GM21447 (cell line): ENCODE measurements around the gene HNRNPA2B1.
"Not testable (repeated sequence)": the region's sequence is repeated elsewhere in the genome, so short reads cannot be mapped to it uniquely, and the experiment has no call there.

Experiments
- ATAC-seq: cut with Tn5 transposase; IDR thresholded peaks from one replicate; pipeline ENCODE4 v1.9.1; 2021; ENCODE audit not compliant: unreplicated experiment

The HNRNPA2B1 gene

DNA sequence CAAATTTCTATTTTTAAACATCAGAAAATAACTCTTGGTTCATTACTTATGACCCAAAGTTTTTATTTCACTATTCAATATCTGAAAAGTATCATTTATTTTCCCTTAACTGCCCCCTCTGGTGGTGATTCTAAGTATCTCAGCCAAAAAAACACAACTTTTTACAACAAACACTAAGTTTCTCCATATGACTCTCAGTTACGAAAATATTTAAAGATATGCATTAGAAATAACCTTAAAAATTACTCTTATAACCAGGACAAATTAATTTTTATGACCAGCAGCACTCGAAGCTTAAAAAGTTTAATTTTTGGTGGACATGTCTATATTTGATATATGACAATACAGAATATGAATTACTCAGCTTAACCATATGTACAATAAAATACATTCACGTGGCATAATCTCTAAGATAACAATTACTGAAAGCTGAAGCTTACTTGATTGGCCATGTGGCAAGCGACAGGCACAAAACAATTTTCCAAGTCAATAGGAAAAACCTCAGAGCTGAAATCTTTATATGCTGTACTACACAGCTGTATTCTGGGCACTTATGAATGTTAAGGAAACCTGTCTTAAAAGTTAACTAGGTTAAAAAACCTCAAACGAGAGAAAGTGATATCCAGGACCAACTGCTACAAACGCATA, 2.3 kb downstream of the HNRNPA2B1 start:
- no peak for ATAC-seq

DNA sequence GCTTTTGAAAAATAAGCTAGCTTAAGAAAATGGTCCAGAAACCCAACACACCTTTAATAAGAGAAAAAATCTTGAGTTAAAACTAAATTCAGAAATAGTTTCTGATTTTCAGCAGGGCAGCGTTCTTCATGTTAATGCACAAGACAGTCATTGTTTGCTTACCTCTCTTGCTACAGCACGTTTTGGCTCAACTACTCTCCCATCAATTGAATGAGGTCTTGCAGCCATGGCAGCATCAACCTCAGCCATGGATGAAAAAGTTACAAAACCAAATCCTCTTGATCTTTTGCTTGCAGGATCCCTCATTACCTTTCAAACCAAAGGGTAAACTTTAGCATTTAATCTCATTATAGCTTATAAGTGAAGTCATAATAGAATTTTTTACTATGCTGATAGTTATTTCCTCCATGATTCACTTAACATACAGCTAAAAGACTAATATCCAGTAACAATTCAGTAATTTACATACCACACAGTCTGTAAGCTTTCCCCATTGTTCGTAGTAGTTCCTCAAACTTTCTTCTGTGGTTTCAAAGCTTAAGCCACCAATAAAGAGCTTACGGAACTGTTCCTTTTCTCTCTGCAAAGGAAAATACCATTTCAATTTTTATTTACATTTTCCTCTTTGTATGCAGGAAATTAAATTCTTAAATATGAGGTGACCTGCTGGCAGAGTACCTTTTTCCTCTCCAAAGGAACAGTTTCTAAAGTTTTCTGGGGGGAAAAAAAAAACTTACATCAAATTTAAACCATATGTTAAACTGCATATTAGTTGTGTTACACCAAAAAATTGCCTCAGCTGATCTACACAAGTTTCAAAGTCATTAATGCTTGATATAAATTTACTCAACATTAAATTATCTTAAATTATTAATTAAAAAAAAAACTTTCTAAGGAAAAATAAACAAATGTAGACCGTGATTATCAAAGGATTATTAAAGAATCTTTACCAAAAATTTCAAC, 3.1 kb downstream of the HNRNPA2B1 start:
- ATAC-seq = no peak

DNA sequence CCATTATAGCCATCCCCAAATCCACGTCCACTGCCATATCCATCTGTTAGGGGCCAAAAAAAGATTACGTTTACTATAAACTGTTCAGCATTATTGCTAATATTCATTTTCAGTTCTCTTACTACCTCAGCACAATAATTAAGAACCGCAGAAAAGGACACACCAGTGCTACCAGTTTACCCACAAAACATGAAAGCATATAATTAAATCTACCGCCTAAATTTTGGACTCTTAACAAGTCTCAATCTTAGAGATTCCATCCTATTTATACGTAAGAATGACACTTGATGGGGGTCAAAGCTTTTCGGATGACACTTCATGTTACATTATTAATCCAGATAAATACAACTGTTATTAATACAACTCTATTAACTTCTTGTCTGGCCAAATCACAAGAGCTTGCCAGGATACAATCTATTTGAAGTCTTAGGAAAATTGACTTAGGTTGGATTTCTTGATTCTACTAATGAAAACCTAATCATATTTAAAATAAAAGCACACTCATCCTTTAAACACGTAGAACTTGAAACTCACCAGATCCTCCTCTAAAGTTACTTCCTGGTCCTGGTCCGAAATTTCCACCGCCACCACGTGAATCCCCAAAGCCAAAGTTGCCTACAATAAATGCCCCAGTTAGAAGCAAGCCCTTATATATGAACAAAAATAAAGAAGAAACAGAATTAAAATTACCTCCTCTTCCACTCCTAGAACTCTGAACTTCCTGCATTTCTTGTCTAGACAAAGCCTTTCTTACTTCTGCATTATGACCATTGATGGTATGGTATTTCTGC, 4.5 kb downstream of the HNRNPA2B1 start:
- ATAC-seq = no peak

DNA sequence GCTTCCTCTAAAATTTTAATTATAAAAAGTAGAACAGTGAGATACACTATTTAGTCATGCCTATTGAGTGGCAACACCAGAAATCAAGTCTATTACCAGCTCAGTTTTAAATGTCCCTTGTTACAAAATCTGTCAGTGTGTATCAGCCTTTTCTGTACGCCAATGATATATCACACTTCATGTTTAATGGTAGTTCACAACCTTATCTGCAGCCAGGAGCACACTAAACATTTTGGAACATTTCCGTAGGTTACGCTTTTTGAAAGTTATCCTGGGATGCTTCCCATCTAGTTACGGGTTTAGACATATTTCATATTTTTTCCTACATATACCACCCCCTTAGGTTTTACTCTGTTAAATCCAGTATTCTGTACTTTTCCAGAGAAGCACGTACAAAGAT, 5.4 kb downstream of the HNRNPA2B1 start:
- ATAC-seq = no peak

DNA sequence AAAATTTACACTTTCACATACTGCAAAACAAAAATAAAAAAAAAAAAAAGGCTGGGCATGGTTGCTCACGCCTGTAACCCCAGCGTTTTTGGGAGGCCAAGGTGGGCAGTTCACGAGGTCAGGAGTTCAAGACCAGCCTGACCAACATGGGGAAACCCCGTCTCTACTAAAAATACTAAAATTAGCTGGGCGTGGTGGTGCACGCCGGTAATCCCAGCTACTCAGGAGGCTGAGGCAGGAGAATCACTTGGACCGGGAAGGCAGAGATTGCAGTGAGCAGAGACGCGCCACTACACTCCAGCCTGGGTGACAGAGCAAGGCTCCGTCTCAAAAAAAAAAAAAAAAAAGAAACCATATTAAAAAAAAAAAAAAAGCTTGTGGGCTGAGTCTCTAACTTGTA, 5.8 kb downstream of the HNRNPA2B1 start:
- not testable (repeated sequence) for ATAC-seq

DNA sequence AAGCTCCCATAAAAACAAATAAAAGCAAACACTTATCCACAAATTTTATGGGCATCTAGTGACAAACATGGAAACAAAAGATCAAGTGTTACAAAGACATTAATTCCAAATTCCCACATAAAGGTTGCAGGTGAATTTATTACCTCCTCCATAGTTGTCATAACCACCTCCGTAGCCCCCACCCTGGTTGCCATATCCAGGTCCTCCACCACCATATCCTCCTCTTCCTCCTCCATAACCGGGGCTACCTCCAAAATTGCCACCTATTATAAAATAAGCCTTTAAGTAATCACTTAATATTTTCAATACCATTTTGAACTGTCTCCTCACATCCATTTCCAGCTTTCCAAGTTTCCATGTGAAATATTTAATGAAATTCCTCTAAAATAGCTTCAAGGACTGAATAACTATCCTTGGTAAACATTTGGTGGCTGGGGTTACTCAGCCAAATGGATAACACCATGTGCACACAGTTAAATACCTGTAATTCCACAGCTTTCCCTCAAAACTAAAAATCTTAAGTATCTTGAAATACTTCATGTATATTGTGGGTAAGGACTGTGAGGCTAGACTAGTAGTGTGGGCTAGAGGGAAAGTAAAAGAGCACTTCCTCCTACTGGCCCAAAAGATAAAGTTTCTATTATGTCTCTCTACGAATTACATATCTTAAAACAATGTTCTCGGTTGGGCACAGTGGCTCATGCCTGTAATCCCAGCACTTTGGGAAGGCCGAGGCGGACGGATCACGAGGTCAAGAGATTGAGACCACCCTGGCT, 6.9 kb downstream of the HNRNPA2B1 start:
- no peak for ATAC-seq

DNA sequence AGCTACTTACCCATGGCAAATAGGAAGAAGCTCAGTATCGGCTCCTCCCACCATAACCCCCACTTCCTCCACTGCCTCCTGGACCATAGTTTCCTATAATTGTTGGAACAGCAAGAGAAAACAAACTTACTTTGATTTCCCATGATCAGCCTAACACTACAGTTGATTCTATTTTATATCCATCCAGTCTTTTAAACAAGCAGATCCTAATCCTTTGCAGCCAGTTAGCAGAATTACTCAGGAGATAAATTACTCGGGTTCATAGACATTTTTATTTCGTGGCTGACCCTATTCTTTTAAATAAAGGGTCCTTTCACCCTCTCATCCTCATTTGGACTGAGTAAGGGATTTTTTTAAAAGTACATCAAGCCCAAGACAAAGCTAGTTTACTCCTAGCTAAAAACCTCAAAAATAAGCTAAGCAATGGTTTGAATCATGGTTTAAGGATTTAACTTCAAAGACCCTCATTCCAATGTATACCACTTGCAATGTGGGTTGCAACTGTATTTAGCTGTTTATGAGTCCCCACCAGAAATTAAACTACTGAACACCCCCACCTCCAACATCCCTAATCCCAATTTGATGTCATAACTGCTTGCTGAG, 8.0 kb downstream of the HNRNPA2B1 start:
- no peak for ATAC-seq

DNA sequence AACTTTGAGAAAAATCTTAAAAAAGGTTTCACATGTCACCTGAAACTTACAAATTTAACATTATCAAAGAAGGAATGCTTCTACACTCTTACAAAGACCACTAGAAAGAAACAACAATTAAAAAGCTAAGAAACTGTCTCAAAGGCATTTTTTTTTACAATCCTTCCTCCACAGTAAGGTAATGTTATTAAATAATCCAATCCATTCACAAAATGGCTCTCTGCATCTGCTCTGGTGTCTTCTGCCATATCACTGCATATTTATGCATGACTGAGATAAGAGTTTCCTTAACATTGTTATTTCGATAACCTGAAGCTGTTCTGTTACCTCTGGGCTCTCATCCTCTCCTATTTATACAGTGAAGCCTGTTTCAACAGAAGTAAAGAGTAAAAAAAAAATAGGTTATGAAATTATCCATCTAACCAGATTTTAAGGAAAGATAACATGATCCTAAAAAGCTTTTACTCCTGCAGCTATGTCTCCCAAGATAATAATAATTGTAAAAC, 8.5 kb downstream of the HNRNPA2B1 start:
- no peak for ATAC-seq

DNA sequence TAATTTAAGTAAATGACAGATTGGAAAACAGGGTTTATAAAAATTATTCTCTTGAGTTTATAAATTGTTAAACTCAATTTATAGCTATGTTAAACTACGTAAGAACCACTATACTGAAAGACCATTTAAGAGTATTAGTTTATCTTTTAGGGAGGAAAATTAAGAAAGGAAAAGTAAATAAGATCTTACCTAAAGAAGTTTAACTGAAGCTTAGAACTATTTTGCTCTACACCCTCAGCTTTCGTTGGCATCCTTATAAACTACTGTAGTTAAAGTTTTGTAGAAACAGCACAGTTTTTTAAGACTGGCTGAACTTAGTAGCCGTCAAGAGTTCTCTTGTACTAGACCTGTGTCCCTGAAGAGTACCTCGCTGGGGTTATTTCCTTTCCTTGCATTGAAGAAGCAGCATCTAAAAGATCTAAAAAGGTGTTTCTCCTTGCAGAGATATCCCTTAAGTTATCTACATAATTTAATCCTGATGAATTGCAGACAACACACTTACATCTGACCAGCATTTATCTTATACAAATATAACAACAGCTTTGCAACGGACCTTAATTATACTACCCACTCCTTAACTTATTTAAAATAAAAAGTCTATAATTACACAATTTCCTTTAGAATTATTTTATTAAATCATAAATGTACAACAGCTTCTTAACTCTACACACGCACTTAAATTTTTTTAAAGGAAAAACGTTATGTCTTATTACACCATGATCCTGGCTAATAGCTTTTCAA, 9.1 kb downstream of the HNRNPA2B1 start:
- ATAC-seq = no peak

DNA sequence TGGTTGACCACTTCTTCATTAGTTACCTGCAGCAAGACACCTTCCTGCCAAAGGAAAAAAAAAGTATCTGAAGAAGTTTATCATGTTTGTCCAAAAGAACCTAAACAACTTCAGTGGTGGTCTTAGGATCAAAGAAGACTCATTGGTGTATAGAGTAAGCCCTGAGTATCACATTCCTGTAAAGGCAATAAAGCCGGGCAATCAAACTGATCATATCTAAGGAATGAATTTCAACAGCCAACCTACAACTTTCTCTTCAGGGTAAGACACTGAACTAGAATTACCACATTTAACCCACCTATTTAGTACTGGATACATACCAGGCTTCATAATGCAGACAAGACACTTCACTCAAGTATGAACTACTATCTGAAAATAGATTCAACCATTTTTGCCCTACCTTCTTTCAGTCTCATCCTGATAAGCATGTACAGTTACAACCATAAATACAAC, 10.1 kb downstream of the HNRNPA2B1 start:
- ATAC-seq = no peak

DNA sequence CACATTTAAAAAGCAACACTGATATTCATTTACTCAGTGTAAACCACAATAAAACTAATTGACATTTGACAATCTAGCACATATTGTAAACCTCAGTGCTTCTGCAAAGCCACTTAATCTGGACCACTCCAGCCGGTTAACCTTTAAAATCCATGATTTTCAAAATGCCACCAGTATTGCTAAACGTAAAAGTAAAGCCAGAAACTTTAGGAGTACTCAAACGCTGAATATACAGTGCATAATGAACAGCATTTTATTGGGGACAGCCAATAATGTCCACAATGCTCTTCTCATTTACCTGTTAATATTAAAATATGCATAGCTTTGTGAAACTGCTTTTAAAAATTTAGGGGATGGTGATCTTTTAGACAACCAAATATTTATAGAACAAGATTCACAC, 10.8 kb downstream of the HNRNPA2B1 start:
- ATAC-seq = no peak

DNA sequence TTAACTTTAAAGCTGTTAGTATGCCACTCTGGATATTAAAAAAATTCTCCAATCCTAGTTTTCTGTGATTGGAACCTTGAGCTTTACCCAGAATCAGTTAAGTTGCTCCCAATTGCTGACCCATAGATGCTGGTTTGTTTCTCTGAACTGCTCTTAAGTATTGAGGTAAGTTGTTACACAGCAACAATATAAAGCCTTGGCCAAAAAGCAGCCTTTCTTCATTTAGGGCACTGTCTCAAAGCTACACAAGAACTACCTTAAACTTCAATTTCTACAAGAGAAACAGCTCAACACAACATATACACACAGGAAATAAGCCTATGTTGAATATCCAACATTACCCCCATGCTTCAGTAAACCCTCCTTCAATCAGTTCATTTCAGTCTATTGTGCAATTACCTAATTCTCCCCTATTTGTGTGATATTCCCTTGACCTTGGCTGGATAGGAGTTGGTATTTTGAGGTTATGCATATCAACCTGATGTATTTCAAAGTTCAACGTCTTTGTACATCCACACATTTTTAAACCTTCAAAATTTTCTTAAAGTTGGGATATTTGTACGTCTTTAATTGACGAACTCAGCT, 11.5 kb downstream of the HNRNPA2B1 start:
- no peak for ATAC-seq

DNA sequence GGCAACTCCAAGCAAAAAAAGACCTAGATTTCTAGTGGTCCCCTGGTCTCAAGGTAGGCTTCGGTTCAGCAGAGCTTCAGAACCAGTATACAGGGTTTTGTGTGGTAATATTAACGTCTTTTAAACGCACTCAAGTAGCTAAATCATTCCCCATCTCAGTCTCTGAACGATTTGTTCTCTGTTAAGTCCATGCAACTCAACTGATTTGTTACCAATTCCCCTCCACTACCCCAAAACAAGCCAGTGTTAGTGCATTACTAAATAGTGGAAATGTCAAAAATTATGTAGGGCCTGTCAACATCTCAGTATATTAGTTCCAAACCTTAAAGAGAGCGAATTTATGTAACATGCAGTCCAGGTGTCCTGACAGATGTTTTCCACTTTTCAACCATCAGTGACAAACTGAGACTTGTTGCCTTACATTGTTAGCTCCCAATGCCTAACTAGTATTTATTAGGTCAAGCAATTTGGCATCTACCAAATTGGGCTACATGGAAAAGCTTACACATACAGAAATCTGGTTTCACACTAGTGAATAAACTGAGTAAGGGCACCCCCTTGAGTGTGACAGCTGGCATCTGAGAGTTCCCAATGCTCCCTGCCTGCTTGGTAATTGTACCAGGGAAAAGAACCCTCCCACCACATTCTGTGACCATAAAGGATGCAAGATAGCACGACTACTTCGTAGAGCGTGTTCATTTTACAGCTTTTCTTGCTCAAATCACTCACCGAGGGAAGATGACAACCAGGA, 12.2 kb downstream of the HNRNPA2B1 start:
- no peak for ATAC-seq

DNA sequence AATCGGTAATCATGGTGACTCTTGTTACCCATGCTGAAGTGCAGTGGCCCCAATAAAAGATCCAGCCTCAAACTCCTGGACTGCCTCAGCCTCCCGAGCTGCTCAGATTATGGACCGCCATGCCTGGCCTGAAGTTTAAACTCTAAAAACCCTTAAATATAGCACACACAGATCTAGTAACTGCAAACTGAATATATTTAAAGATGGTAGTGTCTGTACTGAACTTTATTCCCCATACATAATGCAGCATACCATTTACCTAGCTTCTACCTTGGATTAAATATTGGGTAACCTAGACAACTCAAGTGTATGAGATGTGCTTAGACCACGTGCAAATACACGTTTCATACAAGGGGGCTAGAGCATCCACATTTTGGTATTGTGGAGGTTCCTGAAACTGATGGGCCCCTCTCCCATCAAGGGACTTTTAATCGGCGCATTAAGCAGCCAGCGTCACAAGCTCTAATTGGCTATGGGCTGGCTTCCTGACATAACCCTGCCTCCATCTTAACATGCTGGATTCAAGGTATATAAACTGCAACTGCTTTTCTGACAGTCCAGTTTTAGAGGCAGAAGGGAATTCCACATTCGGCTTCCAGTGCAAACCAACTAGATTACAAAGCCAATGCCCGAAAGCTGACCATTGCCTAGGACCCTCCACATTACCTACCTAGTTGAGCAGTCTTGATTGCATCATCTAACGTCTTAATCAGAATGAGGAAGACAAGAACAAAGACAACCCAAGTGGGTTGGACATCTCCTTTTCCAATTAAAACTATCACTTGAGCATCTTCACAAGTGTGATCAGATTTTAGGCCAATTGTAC, 13.0 kb downstream of the HNRNPA2B1 start:
- ATAC-seq = no peak

DNA sequence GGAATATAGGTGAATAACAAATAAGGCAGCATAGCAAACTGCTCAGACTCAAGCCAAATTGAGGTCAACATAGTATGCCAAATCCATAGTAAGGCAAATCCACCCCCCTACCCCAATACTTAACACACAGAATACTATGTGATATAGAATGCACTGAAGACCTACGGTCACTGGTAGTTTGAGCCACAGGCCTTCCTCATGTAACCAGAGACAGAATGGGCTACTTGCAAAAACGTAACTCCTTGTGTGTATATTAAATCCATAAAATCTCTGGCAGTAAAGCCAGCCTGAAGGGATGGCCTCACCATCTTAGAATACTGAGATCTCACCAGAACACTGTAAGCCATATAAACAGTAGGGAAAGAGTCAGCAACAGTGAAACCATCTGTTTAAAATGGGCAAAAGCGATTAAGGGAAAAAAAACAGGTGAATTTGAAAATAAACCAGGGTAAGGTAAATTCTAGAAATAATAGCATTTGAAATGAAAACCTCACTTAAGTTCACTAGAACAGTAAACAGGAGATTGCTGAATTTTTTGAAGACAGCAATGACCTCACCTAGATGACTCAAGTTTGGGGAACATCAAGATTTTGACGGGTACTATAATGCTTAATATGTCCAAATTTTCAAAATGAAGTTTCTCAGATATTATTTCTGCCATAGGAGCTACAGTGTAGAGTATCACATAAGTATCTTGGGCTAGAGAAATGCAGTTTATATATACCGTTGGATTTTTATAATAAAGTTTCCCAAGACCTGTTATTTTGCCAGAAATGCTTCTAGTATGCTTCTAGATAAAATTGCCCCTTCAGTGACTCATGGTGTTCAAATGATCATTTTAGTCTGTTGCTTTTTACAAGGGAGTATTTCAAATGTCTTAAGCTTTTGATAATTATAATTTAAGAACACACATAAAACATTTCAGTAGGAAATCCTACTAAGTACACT, 13.9 kb downstream of the HNRNPA2B1 start:
- ATAC-seq = no peak

DNA sequence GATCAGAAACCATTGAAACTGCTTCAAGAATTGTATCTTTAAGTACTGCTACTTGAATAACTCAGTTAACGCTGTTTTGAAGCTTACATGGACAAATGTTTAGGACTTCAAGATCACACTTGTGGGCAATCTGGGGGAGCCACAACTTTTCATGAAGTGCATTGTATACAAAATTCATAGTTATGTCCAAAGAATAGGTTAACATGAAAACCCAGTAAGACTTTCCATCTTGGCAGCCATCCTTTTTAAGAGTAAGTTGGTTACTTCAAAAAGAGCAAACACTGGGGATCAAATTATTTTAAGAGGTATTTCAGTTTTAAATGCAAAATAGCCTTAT, 14.7 kb downstream of the HNRNPA2B1 start:
- ATAC-seq = no peak
